Measurements from ENCODE around the gene TAAR2. TPM values are rescaled to one million over a fixed set of nuclear protein-coding genes. Genes with fewer than 3 reads are reported as not detected.
"Not testable (repeated sequence)": the region's sequence is repeated elsewhere in the genome, so short reads cannot be mapped to it uniquely, and the experiment has no call there.

The TAAR2 gene
- total RNA-seq, 1 donor from 2014 or later: not detected

DNA sequence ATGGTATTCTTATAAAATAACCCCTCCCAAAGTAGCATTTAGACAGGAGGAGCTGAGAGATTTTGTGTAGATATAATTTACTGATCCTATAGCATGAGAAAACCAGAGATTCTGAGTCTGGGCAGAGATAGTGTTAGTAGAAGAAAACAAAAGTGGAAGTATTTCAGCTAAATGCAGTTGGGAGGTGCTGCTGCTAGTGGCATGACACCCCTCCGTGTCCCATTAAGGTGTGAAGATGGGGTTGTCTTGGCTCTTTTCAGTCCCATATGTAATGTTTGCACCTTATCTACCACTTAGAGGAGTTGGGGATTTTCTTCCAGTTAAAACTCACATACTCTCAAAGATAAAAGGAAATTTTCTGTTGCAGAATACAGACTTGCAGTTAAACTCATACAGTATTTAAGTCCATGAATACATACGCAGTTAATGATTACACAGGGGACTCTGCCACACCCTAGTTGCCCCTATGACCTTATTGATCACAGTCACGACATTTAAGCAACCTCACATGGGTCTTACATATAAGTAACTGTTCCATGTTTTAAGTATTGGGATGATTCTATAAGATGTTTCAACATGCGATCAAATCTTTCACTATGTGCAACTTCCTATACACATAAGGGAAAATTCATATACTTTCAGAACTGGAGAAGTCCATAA, 11.5 kb downstream of the TAAR2 start:
- DNase-seq (ENCODE audit: low spot score): no peak

DNA sequence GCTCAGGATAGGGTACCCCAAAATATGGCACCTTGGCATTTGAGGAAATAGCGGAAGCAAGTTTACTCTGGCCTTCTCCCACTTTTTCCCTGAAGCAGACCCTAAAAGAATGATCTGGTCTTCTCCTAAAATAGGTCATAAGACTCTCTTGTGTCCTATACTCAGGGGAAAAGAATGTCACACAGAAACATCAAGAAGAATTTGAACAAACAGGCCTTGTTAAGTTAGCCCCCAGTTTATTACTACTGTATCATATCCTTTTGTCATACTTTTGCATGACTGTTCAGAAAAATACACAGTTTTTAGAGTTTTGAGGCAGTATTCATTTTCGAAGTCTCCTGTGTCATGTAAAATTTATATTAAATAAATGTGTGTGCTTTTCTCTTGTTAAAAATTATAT, 12.5 kb downstream of the TAAR2 start:
- no peak for DNase-seq (ENCODE audit: low spot score)

DNA sequence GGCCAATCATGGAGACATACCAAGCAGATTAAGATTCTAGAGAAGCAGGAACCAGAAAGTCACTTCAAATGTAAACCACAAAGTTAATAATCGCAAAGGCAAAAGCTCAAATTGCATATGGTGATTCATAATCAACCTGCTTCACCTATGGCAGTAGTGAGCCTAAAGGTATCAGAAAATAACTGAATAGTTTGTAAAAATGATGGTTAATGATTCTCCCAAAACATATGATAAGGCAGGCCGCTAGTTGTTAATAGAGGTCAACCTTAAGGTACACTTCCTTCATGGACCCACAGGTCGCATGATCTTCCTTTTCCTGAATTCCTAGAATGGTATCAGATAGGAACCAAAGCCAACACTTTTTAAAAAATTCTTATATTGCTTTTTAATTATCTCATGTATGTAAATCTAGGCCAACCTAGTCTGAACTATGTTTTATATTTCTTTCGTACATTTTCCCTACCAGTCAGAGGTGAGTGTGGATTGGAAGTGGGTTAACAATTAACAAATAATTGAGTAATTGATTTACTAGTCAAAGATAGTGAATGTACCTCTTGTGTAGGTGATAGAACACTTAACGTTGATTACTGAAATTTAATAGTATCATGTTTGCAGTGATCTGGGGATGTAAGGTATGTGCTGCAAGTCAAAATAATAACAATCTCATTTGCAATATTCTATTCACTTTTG, 16.4 kb downstream of the TAAR2 start:
- DNase-seq (ENCODE audit: low spot score): no peak

DNA sequence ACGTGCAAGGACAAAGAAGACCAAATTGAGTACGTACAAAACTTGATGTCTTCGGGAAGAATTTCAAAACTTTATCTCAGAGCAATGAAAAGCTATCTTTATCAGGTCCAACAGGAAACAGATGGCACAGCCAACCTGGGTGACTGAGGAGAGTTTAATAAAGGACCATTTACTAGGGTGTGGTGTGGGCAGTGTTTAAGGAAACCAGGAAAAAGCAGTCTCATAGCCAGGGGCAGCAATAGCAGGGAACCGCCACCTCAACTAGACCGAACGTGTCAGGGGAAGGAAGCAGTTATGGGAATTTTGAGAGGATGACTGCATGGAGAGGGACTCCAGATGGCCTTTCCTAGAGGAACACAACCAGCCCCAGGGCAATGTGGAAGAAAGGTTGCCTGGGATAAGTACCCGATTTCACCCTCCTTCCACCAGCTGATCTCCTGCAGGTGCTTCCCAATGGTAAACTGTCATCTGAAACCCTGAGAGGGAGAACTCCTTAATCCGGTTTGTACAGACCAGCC, 19.4 kb downstream of the TAAR2 start:
- DNase-seq (ENCODE audit: low spot score): no peak

DNA sequence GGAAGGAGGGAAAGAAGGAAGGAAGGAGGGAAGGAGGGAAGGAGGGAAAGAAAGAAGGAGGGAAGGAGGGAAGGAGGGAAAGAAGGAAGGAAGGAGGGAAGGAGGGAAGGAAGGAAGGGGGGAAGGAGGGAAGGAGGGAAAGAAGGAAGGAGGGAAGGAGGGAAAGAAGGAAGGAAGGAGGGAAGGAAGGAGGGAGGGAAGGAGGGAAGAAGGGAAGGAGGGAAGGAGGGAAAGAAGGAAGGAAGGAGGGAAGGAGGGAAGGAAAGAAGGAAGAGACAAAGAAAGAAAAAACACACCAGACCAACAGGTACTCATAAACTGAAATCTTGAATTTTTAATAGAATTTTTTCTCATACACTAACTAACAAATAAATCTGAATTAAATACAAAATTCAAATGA, 23.2 kb downstream of the TAAR2 start:
- not testable (repeated sequence) for DNase-seq (ENCODE audit: low spot score)

DNA sequence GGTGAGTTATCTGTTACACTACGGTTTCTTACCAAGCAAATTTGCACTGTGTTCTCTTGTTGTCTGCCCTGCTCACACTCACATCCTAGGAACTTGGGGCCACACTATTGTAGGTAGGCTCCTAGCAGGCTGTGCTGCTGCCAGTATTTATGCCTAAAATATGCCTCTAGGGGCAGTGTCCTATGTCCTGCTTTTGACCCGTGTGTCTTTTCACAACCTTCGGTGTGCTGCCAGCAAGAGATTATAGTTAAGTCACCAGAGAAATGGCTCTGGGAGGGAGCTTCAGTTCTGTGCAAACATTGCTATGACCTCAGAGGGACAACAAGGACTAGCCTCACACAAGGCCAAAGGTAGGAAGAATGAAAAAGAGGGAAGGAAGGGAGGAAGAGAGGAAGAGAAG, 25.6 kb downstream of the TAAR2 start:
- DNase-seq (ENCODE audit: low spot score): no peak

DNA sequence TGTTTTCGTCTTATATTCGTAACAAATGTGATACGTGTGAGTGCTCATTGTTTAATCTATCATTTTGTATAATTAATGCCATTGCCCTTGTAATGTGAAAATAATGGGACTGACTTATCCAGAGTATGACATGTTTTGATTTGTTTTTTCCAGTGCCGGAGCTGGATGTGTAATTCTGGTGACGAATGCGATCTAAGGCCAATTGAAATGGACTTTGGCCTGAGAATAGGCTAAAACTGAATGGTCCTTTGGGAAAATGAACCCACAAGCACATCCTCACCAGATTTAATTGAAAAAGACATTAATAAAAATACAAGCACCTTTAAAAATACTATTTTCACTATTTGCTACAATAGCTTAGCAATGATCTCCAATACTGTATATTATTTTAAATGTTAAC, 27.9 kb downstream of the TAAR2 start:
- DNase-seq (ENCODE audit: low spot score): no peak

DNA sequence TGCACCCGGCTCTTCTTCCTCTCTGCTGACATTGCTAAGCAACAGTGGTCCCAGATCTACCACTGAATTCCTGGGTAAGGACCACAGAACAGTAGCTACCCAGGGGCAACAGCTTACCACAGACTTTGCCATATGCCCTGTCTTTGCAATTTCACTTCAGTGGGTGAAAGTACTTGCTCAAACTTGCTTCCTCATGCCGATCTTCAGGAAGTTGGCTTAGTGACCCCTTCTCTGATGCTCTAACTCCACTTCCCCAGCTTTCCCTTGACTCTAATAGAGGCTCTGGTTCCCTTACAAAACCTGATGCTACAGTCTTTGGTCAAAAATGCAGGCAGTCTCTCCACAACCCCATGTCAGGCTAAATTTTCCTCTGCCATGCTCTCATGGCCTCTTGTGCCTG, 31.2 kb downstream of the TAAR2 start:
- DNase-seq (ENCODE audit: low spot score): no peak

DNA sequence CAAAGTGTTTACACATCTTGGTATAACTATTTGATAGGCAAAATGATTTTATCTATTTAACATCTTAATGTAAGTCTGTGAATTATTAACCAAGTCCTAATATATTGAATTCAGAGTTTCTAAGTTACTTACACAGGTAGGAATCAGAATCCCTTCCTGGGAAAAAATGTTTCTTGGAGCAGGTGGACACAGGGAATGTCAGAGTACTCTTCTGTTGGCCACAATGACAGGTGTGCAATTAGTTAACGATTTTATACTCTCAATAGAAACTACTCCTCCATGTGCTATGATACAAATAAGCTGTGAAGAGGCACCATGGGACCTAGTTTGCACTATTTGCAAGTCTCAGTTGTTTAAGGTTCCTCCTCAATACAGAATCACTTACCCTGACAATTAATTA, 33.7 kb downstream of the TAAR2 start:
- DNase-seq (ENCODE audit: low spot score): no peak

DNA sequence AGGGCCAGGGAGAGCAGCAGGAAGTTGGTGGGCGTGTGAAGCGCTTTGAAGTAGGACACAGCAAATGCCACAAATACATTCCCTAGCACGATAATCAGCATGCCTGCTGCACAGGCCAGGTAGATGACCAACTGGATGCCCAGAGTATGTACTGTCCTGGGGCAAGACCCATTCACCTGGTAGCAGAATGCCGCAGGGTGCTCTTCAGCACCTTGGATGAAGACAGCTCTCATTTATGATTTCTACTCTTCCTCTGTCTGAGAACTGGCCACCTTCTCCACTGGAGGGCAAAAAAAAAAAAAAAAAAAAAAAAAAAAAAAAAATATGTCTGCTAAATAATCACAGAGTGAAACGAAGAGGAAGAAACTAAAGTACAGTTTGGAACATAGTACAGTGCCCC, 34.6 kb downstream of the TAAR2 start, which contains the start of gene TAAR5:
Gene TAAR5 (minus strand): TSS at position 288 of the 400 bp plus-strand sequence. CDS start 55 bp downstream, at position 233.
- no peak for DNase-seq (ENCODE audit: low spot score)

DNA sequence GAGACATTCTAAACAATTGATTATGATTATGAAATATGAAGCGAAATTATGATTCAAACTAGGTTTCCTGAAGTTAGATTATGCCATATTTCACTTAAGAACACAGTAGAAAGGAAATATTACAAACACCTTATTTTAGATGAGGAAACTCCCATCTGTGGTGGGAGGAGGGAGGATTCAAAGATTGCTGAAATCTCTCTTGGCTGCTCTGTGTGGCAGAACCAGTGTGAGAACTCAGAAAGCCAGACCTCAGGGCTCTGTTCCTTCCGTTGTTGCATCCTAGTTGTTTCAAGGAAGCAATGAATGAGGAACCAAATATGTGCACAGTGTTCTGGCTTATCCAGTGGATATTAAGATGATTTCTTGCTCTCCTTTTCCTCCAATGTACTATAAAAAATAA, 36.7 kb downstream of the TAAR2 start:
- DNase-seq (ENCODE audit: low spot score): no peak

DNA sequence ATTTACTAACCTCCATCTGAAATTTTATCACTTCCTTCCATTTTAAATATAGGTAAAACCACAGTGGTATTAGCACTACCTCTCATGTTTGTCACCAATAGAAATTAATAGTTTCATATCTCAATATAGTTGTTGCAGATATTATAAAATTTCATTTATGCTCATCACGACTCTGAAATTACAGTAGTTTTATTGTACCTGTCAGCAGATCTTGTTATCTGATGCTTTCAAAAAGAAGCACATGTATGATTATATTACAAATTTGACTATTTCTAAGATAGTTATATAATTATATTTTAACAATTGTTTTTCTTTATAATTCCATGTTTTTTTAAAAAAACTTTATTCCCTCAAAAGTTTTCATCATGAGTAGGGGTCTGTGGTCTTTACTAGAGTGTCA, 39.4 kb downstream of the TAAR2 start:
- no peak for DNase-seq (ENCODE audit: low spot score)

DNA sequence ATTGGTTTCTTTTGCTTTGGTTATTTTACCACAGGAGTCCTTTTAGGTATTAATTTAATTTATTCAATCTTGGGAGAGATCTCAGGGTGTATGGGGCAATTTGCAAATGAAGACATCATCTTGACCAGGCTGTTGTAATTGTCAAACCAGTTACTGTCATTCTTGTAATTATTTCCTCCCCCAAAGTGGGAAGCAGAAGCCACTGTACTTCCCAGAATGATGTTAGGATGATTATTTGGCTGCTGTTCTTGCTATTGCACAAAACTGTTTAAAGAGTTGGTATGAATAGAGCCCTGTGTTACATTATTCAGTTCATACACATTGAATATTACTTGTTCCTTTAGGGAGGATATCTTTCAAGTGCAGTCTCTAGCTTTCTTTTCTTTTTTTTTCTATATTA, 52.3 kb downstream of the TAAR2 start:
- DNase-seq (ENCODE audit: low spot score): no peak

DNA sequence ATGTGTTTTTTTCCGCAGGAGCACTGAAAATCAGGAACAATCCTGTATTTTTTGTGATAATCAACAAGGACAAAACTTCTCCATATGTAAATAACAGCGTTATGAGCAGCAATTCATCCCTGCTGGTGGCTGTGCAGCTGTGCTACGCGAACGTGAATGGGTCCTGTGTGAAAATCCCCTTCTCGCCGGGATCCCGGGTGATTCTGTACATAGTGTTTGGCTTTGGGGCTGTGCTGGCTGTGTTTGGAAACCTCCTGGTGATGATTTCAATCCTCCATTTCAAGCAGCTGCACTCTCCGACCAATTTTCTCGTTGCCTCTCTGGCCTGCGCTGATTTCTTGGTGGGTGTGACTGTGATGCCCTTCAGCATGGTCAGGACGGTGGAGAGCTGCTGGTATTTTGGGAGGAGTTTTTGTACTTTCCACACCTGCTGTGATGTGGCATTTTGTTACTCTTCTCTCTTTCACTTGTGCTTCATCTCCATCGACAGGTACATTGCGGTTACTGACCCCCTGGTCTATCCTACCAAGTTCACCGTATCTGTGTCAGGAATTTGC, 53.8 kb downstream of the TAAR2 start, which contains the start of gene TAAR6:
Gene TAAR6 (plus strand): TSS at position 102 of the 557 bp plus-strand sequence. CDS start 0 bp downstream, at position 102.
- DNase-seq (ENCODE audit: low spot score): no peak

DNA sequence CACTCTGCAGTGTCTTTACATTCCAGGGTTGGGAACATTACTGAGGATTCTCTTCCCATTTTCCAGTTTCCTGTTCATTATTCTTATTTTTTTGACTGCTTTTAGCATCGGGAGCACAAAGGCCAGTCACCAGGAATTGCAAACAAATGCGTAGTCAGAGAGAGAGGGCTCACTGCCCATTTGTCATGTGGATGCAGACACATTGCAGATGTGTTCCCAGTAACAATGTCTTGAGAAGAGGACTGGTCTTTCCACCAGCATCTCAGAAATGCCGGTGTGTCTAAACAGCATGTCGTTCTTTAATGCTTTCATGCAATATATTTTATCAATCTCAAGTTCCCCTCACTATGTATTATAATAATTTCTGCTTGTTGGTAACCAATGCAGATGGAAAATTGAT, 54.9 kb downstream of the TAAR2 start:
- no peak for DNase-seq (ENCODE audit: low spot score)

DNA sequence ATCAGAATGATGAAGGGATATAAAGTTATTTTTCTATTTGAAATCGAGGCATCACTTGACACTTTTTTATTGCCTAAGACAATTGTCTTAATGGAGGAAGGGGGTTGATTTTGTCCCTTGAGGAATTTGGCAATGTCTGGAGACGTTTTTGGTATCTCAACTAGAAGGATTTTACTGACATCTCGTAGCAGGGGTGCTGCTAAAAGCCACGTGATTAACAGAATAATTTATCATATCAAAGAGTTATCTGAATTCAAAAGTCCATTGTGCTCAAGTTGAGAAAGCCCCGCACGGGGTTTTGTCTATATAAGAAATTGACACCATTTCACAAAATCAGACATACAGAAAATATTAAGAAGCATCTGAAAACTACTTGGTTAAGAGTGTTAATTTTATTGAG, 55.5 kb downstream of the TAAR2 start:
- DNase-seq (ENCODE audit: low spot score): no peak

DNA sequence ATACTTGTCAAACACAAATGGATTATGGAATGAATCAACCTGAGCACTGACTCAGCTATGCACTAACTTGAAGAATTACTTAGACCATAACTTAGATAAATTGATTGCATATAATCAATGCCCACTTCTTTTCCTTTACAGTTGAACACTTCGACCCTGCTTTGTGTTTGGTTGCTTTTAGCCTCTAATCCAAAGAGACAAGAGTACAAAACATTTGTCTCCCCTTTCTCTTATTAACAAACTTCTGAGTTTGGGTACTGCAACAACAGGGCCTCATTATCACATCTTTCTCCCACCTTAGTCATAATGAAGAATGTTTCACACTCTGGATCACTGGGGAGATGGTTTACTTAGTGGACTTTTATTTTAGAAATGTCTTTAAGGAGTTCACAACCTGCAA, 56.5 kb downstream of the TAAR2 start:
- no peak for DNase-seq (ENCODE audit: low spot score)

Other genes with a start within 250 kb of the TAAR2 start
- gene MOXD1, start 222.8 kb downstream of the TAAR2 start, total RNA-seq: 13.8 TPM
- gene STX7, start 111.2 kb downstream of the TAAR2 start, total RNA-seq: 71.6 TPM
- not detected for gene TAAR9, start 86.0 kb downstream of the TAAR2 start, total RNA-seq
- gene TAAR8, start 71.6 kb downstream of the TAAR2 start, total RNA-seq: not detected
- not detected for gene TAAR6, start 54.0 kb downstream of the TAAR2 start, total RNA-seq
- gene TAAR5, start 34.5 kb downstream of the TAAR2 start, total RNA-seq: not detected
- gene TAAR1, start 34.9 kb upstream of the TAAR2 start, total RNA-seq: not detected
- 0.23 TPM for gene VNN1, start 89.8 kb upstream of the TAAR2 start, total RNA-seq
- gene VNN2, start 133.6 kb upstream of the TAAR2 start, total RNA-seq: 2.2 TPM
- 12.8 TPM for gene SLC18B1, start 174.4 kb upstream of the TAAR2 start, total RNA-seq
- 1,065 TPM for gene RPS12, start 190.3 kb upstream of the TAAR2 start, total RNA-seq

All from ureter (tissue), 1 donor.